ENCODE measurements around the gene HLA-B. TPM values are rescaled to one million over a fixed set of nuclear protein-coding genes. Genes with fewer than 3 reads are reported as not detected.
A peak's percentile ranks its signal among the peaks of the same experiment; 100 is the strongest.
"Not testable (repeated sequence)": the region's sequence is repeated elsewhere in the genome, so short reads cannot be mapped to it uniquely, and the experiment has no call there.

Gene HLA-B
- total RNA-seq, 3 donors from 2014 or later = 1,294 to 6,470 (median 3,045) TPM

- ATAC-seq (peak; percentile 19), DNase-seq (peak in 1 of 3 donors; percentile 44)
- Histone ChIP-seq H3K4me3 (no peak overlapping the region), H3K4me1 (ENCODE audit: low read depth) (peaks cover 41% of the 10 kb centered on the region), H3K36me3 (ENCODE audit: low read depth) (no peaks in the 10 kb centered on the region), H3K9me3 (no peaks in the 10 kb centered on the region)
- intact Hi-C loops (cut with DNase I, micrococcal nuclease) = no loop called here
- TF ChIP-seq CTCF (IDR thresholded peaks at IDR 0.05) = no peak
Measured at GRCh38 chr6:31401403-31401802, 44.4 kb upstream of the HLA-B start.

- Histone ChIP-seq H3K4me3 (peak overlapping the region; percentile 63), H3K36me3 (ENCODE audit: low read depth) (no peaks in the 10 kb centered on the region), H3K4me1 (ENCODE audit: low read depth) (peaks cover 41% of the 10 kb centered on the region), H3K9me3 (no peaks in the 10 kb centered on the region)
- DNase-seq = peak; percentile 91
- no peak for TF ChIP-seq CTCF (IDR thresholded peaks at IDR 0.05)
- intact Hi-C loops (cut with DNase I, micrococcal nuclease) = no loop called here
- peak; percentile 68 for ATAC-seq
Measured at GRCh38 chr6:31400467-31401289, 43.7 kb upstream of the HLA-B start.

DNA sequence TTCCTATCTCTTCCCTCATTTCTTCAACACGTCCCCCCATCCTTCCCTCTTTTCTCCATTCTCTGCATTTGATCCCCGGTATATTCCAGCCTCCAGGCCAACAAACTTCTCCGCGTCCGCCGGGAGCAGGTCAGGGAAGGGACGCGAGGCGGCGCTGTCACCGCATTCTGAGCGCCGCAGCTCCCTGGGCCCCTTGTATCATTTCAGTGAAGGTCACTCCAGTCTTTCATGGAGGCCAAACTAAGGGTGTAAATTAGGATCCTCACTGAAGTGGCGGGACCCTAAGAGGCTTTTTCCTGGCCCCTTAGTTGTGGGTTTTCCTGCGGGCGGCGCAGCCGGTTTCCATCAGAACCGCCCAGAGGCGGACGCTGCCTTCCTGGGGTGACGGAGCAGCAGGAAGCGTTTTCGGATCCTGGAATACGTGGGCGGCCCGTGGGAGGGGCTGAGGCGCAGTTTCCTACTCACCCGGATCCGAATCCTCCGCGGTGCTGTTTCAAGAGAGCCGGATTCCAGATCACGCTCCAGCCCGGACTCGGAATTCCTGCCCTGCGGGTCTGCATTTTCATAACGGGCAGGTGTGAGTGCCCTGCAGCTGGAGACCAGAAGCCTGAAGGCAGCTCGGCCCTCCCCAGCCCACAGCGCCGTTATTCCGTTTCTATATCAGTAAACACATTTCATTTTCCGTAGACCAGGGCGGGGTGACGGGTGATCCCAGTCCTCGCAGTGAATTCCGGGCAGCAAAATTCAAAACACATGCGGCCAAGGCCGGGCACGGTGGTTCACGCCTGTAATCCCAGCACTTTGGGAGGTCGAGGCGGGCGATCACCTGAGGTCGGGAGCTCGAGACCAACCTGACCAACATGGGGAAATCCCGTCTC lies 42.8 kb upstream of the HLA-B start:
- peak overlapping the region; percentile 63 for H3K4me3 ChIP-seq
- H3K36me3 ChIP-seq (ENCODE audit: low read depth) = no peaks in the 10 kb centered on the region
- intact Hi-C loops (cut with DNase I, micrococcal nuclease) = loop anchor here (5.0 kb wide), 1 partner anchor 42 kb away; no protein-coding TSS in a partner anchor
- peak; percentile 86 for TF ChIP-seq CTCF (IDR thresholded peaks at IDR 0.05)
- DNase-seq (peak; percentile 93 to 94 (median 94)), ATAC-seq (peak; percentile 76)
- peaks cover 41% of the 10 kb centered on the region for H3K4me1 ChIP-seq (ENCODE audit: low read depth)
- no peaks in the 10 kb centered on the region for H3K9me3 ChIP-seq

GRCh38 chr6:31397901-31398525 lies 41.0 kb upstream of the HLA-B start:
- no peak for ATAC-seq
- intact Hi-C loops (cut with DNase I, micrococcal nuclease) = loop anchor here (5.0 kb wide), 1 partner anchor 44 kb away; no protein-coding TSS in a partner anchor
- no peaks in the 10 kb centered on the region for H3K9me3 ChIP-seq
- no peak overlapping the region for H3K4me3 ChIP-seq
- no peak for TF ChIP-seq CTCF (IDR thresholded peaks at IDR 0.05)
- peaks cover 30% of the 10 kb centered on the region for H3K4me1 ChIP-seq (ENCODE audit: low read depth)
- DNase-seq = no peak
- H3K36me3 ChIP-seq (ENCODE audit: low read depth) = no peaks in the 10 kb centered on the region

GRCh38 chr6:31397153-31397499 lies 40.1 kb upstream of the HLA-B start:
- not testable (repeated sequence) for DNase-seq; H3K36me3 ChIP-seq (ENCODE audit: low read depth); H3K4me3 ChIP-seq; ATAC-seq; H3K9me3 ChIP-seq
- intact Hi-C loops (cut with DNase I, micrococcal nuclease) = loop anchor here (5.0 kb wide), 1 partner anchor 45 kb away; no protein-coding TSS in a partner anchor
- H3K4me1 ChIP-seq (ENCODE audit: low read depth) = peaks cover 24% of the 10 kb centered on the region

Data from mucosa of descending colon (tissue), 3 donors.